CD14-positive monocyte (primary cell): Measurements from ENCODE around the gene C22orf15. TPM values are rescaled to one million over a fixed set of nuclear protein-coding genes. Genes with fewer than 3 reads are reported as not detected.

Experiments
- DNase-seq, 3 donors: peaks; one replicate each; pipeline ENCODE4 v3.0.0-alpha.2; 2011 to 2022
- H2AFZ ChIP-seq: 2 replicates; pipeline ENCODE4 v1.6.0; 2012; ENCODE audit warnings: mild to moderate bottlenecking, low read depth, low read length, inconsistent platforms; ENCODE audit not compliant: insufficient read depth, poor library complexity, severe bottlenecking
- H3K27ac ChIP-seq, 2 donors: 1 replicate in 1 of 2; 2 replicates in 1 of 2; pipeline ENCODE4 v1.5.1; 2012 to 2013; ENCODE audit warnings: low read length in 2 of 2, control low read depth in 1 of 2, inconsistent platforms in 1 of 2, low read depth in 1 of 2, mild to moderate bottlenecking in 1 of 2
- H3K27me3 ChIP-seq, 2 donors: one replicate each; pipeline versions ENCODE4 v1.6.0 to v1.6.1; 2011 to 2013; ENCODE audit warnings: low read length in 2 of 2; ENCODE audit not compliant: control insufficient read depth in 2 of 2, insufficient read depth in 2 of 2
- H3K36me3 ChIP-seq, 2 donors: replicated peaks in 1 of 2; 1 replicate in 1 of 2; 2 replicates in 1 of 2; pipeline versions ENCODE4 v1.5.1 to v1.6.1; 2012 to 2013; ENCODE audit warnings: low read length in 2 of 2, control low read depth in 1 of 2, inconsistent platforms in 1 of 2, mild to moderate bottlenecking in 1 of 2; ENCODE audit not compliant: insufficient read depth in 2 of 2, control insufficient read depth in 1 of 2
- H3K4me1 ChIP-seq, 2 donors: 1 replicate in 1 of 2; 2 replicates in 1 of 2; pipeline versions ENCODE4 v1.5.1 to v1.6.1; 2012 to 2013; ENCODE audit warnings: low read length in 2 of 2, control low read depth in 1 of 2, inconsistent platforms in 1 of 2, mild to moderate bottlenecking in 1 of 2, moderate library complexity in 1 of 2; ENCODE audit not compliant: insufficient read depth in 2 of 2, control insufficient read depth in 1 of 2
- H3K4me2 ChIP-seq: replicated peaks from 2 replicates; pipeline ENCODE3; 2012; ENCODE audit warnings: low read length, moderate library complexity, mild to moderate bottlenecking; ENCODE audit not compliant: poor library complexity, severe bottlenecking; ENCODE audit errors: extremely low read depth
- H3K4me3 ChIP-seq, 3 experiments: fragments of 200-600 bp in 1 of 3; sonication (generic) in 1 of 3; replicated peaks in 1 of 3; 1 replicate in 2 of 3; 2 replicates in 1 of 3; pipeline ENCODE4 v1.5.1; 2011 to 2013; ENCODE audit warnings: low read length in 3 of 3, mild to moderate bottlenecking in 3 of 3, control low read depth in 2 of 3, low read depth in 2 of 3, inconsistent platforms in 1 of 3, moderate library complexity in 1 of 3
- H3K79me2 ChIP-seq: 2 replicates; pipeline ENCODE4 v1.6.0; 2012; ENCODE audit warnings: mild to moderate bottlenecking, control low read depth, inconsistent platforms, low read length, moderate library complexity; ENCODE audit not compliant: insufficient read depth
- H3K9ac ChIP-seq: 2 replicates; pipeline ENCODE4 v1.6.0; 2017; ENCODE audit warnings: low read length, mild to moderate bottlenecking; ENCODE audit not compliant: insufficient read depth, poor library complexity, severe bottlenecking
- H3K9me3 ChIP-seq, 2 donors: replicated peaks in 1 of 2; 1 replicate in 1 of 2; 2 replicates in 1 of 2; pipeline versions ENCODE4 v1.5.1 to v1.6.1; 2012 to 2013; ENCODE audit warnings: low read length in 2 of 2, control low read depth in 1 of 2; ENCODE audit not compliant: control insufficient read depth in 1 of 2, insufficient read depth in 1 of 2
- H4K20me1 ChIP-seq: 2 replicates; pipeline ENCODE4 v1.6.0; 2012; ENCODE audit warnings: mild to moderate bottlenecking, low read length, control low read depth, moderate library complexity; ENCODE audit not compliant: insufficient read depth
- H3K27ac Mint-ChIP-seq, 7 donors: one replicate each; pipeline ENCODE4 v1.8.0; 2020; ENCODE audit warnings: mild to moderate bottlenecking in 7 of 7, mixed read lengths in 7 of 7, moderate library complexity in 6 of 7, inconsistent platforms in 2 of 7
- H3K27me3 Mint-ChIP-seq, 3 donors: one replicate each; pipeline ENCODE4 v1.8.0; 2021 to 2022; ENCODE audit warnings: low read depth in 3 of 3, mild to moderate bottlenecking in 3 of 3, mixed read lengths in 3 of 3, moderate library complexity in 3 of 3, inconsistent platforms in 1 of 3
- H3K36me3 Mint-ChIP-seq, 2 donors: one replicate each; pipeline ENCODE4 v1.8.0; 2020; ENCODE audit warnings: mixed read lengths in 2 of 2, inconsistent platforms in 1 of 2, mild to moderate bottlenecking in 1 of 2
- H3K4me1 Mint-ChIP-seq: one replicate; pipeline ENCODE4 v1.8.0; 2020; ENCODE audit warnings: mild to moderate bottlenecking, mixed read lengths
- H3K4me3 Mint-ChIP-seq, 2 donors: one replicate each; pipeline ENCODE4 v1.8.0; 2020; ENCODE audit warnings: mild to moderate bottlenecking in 2 of 2, mixed read lengths in 2 of 2, moderate library complexity in 1 of 2
- H3K9me3 Mint-ChIP-seq, 7 donors: one replicate each; pipeline ENCODE4 v1.8.0; 2020 to 2022; ENCODE audit warnings: mixed read lengths in 7 of 7, mild to moderate bottlenecking in 6 of 7, moderate library complexity in 6 of 7, inconsistent platforms in 2 of 7
- WGBS: methylation state at CpG from one replicate; pipeline ENCODE4 v1.1.5; 2013; ENCODE audit warnings: missing lambda C conversion rate; ENCODE audit not compliant: insufficient coverage; 5-methylcytosine and 5-hydroxymethylcytosine counted together
- intact Hi-C, 2 donors: fragments of 100-400 bp; cut with micrococcal nuclease; formaldehyde crosslinking; loops; one replicate each; pipeline versions ENCODE4 v1.15.0 to v1.15.1; 2023
- polyA plus RNA-seq, 3 donors: library from polyadenylated mRNA; depleted of rRNA in 1 of 3; unstranded in 2 of 3; stranded (reverse) in 1 of 3; fragments of 300-500 nt in 2 of 3; fragments of >200 nt in 1 of 3; fragmentation: Illumina TruSeq in 2 of 3; gene quantifications; 1 replicate in 2 of 3; 2 replicates in 1 of 3; pipeline ENCODE4 v1.2.3, GENCODE V29; 2012 to 2021
- TF ChIP-seq, protein P1 (sequence below): fragments of 200-600 bp; IDR thresholded peaks from one replicate; pipeline ENCODE4 v1.8.0; 2022; ENCODE audit warnings: antibody characterized with exemption, mild to moderate bottlenecking

The C22orf15 gene
- polyA plus RNA-seq, 3 donors = 0.29 TPM; not detected in 2

DNA sequence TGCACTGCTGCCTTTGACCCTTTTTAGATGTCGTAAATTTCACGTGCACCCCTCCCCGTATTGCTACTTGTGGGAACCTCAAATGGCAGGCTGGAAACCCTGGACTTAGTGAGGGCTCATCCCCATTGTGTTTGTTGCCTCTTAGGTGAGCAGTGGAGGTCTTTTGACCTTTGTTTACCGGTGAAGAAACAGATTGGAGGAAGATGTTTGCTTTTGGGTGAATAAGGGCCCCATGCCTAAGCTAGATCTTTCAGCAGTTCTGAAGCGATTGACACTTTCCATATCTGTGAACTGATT, 24.8 kb downstream of the C22orf15 start:
- Histone ChIP-seq H2AFZ (peak overlapping the region; percentile 85), H3K36me3 (peaks cover 11 to 28% of the 10 kb centered on the region in 2 donors), H3K27me3 (no peaks in the 10 kb centered on the region), H3K79me2 (peaks cover 51% of the 10 kb centered on the region), H3K9ac (peak overlapping the region; percentile 99), H3K4me2 (peak overlapping the region; percentile 80), H3K4me1 (peaks cover 14 to 19% of the 10 kb centered on the region in 2 donors), H3K27ac (peak overlapping the region; percentile 89 to 93), H3K9me3 (no peaks in the 10 kb centered on the region), H4K20me1 (peaks cover 48% of the 10 kb centered on the region), H3K4me3 (peak overlapping the region; percentile 46 to 80 (median 77))
- peaks cover 5 to 21% of the 10 kb centered on the region in 2 donors for H3K36me3 Mint-ChIP-seq
- peaks cover 0 to 3% (median 1%) of the 10 kb centered on the region in 3 donors for H3K27me3 Mint-ChIP-seq
- TF ChIP-seq, protein P1, sequence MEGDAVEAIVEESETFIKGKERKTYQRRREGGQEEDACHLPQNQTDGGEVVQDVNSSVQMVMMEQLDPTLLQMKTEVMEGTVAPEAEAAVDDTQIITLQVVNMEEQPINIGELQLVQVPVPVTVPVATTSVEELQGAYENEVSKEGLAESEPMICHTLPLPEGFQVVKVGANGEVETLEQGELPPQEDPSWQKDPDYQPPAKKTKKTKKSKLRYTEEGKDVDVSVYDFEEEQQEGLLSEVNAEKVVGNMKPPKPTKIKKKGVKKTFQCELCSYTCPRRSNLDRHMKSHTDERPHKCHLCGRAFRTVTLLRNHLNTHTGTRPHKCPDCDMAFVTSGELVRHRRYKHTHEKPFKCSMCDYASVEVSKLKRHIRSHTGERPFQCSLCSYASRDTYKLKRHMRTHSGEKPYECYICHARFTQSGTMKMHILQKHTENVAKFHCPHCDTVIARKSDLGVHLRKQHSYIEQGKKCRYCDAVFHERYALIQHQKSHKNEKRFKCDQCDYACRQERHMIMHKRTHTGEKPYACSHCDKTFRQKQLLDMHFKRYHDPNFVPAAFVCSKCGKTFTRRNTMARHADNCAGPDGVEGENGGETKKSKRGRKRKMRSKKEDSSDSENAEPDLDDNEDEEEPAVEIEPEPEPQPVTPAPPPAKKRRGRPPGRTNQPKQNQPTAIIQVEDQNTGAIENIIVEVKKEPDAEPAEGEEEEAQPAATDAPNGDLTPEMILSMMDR = no peak
- 11% methylated on average over 4 of the region's 5 CpGs for WGBS
- H3K4me1 Mint-ChIP-seq = peaks cover 15% of the 10 kb centered on the region
- peak overlapping the region; percentile 81 to 91 for H3K4me3 Mint-ChIP-seq
- no peaks in the 10 kb centered on the region for H3K9me3 Mint-ChIP-seq
- DNase-seq = no peak
- intact Hi-C loops = loop anchor here (2.0 to 5.0 kb wide), 3 partner anchors 51 to 225 kb away; partner anchors contain the start of genes DERL3 (in 2 of the 2) and CABIN1 (in 1 of the 2)
- H3K27ac Mint-ChIP-seq = peak overlapping the region; percentile 80 to 88 (median 82)

DNA sequence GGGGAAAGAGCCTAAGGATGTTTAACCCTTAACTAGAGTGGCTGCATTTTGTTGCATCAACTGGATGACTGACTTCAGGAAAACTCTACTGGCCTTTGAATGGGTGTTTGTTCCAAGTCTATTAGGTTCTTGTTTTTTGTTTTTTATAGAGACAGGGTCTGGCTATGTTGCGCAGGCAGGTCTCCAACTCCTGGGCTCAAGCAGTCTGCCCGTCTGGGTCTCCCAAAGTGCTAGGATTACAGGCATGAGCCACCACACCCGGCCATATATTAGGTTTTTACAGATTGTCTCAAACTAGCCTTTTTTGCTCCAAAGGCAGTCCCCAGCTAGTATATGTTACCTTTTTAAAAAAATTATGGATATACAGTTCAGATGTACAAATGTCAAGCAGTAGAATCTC, 25.1 kb downstream of the C22orf15 start:
- Histone ChIP-seq H3K9ac (peak overlapping the region; percentile 99), H3K4me2 (peak overlapping the region; percentile 80), H3K27ac (peak overlapping the region in 1 of 2 donors; percentile 93), H3K9me3 (no peaks in the 10 kb centered on the region), H3K4me1 (peaks cover 14 to 19% of the 10 kb centered on the region in 2 donors), H3K27me3 (no peaks in the 10 kb centered on the region), H3K79me2 (peaks cover 51% of the 10 kb centered on the region), H2AFZ (no peak overlapping the region), H4K20me1 (peaks cover 52% of the 10 kb centered on the region), H3K36me3 (peaks cover 15 to 32% of the 10 kb centered on the region in 2 donors), H3K4me3 (peak overlapping the region; percentile 46 to 80 (median 77))
- TF ChIP-seq, protein P1 = no peak
- Mint-ChIP-seq H3K9me3 (no peaks in the 10 kb centered on the region), H3K27ac (peak overlapping the region in 6 of 7 donors; percentile 80 to 87 (median 82)), H3K36me3 (peaks cover 9 to 25% of the 10 kb centered on the region in 2 donors), H3K27me3 (peaks cover 0 to 3% (median 1%) of the 10 kb centered on the region in 3 donors), H3K4me3 (peak overlapping the region; percentile 81 to 91), H3K4me1 (peaks cover 15% of the 10 kb centered on the region)
- WGBS = no CpG with 5 or more reads among the region's 3 CpGs
- no peak for DNase-seq
- intact Hi-C loops = loop anchor here (2.0 to 5.0 kb wide), 3 partner anchors 51 to 224 kb away; partner anchors contain the start of genes DERL3 (in 2 of the 2) and CABIN1 (in 1 of the 2)
